Right hindlimb (tissue), 1 donor: ENCODE data around the gene ATP11A.
A peak's percentile ranks its signal among the peaks of the same experiment; 100 is the strongest.

Experiments used
- DNase-seq: peaks from one replicate; pipeline ENCODE4 v3.0.0-alpha.2; 2018

The ATP11A gene

DNA sequence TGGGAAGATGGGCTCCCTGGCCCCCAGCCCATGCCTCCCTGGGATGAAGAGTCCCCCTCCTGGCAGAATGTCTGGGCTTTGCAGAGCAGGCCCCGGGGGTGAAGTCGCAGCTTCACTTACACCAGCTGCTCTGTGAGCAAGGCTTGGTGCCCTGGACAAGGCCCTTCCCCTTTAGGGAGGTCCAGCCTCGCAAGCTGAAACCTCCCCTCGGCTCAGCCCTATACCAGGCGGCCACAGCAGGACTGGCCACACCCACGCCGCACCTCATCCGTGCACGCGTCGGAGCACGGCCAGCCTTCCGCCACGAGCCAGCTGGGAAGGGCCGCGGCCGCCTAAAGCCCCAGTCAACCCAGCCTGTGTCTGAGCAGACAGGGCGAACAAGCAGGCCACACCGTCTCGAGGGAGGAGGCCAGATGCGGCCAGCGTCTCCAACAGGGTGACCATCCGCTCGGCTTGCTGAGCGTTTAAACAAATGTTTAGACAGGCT lies 196.0 kb downstream of the ATP11A start:
- peak; percentile 92 for DNase-seq

DNA sequence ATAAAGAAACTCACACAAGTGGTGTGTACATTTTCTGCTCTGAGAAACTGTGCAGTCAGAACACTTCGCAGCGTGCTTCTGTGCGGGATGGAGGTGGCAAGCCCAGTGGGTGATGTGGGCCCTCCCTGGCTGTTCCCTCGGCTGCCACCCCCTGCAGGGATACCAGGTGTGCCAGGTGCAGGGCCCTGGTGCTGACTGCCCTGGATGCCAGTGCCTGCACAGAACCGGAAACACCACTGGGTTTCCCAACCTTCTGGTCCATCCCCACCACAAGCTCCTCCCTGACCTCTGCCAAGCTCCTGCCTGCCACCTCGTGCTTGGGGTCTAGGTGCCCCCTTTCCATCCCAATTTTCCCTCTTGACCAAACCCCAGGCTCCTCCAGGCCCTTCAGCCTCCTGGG lies 197.3 kb downstream of the ATP11A start:
- no peak for DNase-seq

DNA sequence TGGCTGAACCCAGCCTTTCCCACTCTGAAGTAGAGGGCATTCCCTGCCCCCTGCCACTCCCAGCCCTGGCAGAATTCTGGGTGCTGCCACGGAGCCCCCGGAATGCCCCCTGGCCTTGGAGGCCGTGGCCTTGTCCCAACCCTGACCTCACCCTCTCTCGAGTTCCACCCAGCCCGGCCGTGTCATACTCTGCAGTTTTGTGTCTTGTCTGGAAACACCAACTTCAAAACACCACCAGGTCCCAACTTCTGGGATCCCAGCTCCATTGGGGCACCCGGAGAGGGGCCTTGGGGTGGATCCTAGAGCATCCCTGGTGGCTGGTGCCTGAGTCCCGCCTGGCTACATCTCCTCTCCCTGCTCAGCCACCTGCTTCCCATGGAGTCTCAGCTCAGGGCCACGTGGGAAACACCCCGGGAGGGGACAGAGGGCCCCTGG lies 197.7 kb downstream of the ATP11A start:
- no peak for DNase-seq

DNA sequence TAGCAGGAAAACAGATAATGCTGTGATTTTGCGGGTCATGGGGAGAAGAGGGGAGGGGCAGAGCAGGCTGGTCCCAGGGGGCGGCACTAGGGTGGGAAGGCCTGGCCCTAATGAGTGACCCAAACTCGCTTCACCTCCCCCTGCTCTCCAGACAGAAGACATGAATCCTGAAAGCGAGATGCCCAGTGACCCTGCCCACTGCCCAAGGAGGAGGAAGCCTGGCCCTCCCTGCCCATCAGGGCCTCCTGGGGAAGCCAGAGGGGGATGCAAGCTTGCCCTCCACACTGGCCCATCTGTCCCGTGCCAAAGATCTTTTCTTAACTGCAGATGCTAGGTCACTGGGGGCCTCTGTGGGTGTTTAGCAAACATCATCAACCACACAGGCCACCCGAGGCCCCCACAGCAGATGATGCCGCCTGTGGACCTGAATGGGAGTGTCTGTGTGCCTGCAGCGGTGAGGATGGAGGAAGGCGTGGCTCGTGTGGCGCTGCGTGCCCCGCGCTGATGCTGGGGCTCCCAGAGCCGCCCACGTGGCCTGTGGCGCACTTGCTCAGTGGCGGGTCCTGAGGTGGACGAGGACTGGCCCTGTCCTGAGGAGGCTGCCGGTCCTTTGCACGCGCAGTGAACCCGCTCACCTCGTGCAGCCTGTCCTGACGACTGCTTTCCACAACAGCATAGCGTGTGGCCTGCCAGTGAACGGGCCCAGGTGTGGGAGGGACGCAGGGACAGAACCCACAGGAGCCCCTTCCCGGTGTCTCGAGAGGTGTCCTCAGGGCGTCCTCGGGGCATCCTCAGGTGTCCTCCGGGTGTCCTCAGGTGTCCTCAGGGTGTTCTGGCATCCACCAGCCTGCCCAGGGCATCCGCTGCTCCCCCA lies 198.6 kb downstream of the ATP11A start:
- no peak for DNase-seq

DNA sequence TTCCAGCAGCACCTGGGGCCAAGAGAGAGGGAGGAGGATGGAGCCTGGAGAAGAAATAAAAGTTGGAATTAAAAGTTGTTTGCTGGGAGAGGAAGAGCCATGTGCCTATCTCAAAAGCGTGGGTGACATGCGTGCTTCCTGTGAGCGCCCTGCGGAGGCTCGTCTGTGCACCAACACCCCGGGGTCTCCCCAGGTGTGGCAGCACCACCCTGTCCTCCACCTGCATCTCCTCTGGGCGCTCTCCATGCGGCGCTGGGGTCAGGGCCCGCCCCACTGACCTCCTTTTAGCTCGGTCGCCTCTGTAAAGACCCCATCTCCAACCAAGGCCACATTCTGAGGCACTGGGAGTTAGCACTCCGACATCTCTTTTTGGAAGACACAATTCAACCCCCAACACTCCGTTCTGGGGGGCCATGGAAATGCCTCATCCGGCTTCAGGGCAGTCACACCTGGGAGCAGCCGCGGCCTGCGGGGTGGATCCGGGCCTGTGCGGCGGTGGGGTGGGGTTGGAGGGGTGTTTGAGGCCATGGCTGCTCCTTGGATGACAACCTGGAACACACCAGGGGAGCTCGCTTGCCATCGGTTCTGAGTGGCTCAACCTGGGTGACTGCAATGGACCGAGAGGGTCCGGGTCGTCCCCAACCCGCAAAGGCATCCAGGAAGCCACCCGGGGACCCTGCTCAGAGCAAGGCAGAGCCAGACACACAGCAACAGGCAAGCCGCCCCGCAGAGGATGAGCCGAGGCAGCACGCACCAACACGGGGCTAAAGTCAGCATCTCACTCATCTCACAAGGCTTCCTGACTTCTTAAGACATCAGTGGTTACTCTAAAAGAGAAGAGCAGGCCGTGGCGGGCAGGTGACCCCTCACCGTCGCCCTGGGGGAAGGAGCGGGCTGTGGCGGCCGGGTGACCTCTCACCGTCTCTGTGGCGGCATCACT lies 199.8 kb downstream of the ATP11A start:
- DNase-seq: no peak

DNA sequence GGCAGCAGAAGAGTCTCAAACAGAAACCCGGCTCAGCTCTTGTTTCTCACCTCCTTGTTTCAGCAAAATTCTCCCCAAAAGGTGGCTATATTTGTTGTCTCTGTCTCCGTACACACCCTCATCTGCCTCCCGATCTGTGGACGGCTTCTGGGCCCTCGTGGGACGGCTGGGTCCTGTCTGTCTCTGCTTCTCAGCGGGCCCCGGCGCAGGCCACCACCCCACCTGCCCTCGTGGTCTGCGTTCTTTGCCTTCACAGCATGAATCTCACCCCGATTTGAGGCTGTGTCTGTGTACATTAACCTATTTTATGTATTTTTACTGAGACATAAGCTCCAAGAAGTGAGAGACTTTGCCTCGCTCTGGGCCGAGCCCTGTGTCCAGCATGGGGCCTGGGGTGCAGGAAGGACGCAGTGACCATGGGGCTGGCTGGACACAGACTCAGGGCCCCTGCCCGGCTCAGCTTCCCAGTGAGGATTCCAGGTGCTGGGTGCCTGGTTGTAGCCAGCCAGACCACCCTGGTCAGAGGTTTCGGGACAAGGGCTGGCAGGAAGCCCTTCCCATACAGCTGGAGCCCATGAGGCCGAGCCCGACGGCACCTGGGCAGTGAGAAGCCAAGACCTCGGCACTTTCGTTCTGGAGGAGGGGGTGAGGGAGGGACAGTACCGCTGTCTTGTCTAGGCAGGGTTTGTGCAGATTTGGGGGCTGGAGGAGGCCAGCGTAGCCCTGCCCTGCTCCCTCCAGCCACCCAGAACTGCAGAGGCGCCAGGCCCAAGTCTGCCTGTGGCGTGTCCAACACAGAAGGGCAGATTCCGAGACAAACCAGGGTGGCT lies 200.7 kb downstream of the ATP11A start:
- no peak for DNase-seq

DNA sequence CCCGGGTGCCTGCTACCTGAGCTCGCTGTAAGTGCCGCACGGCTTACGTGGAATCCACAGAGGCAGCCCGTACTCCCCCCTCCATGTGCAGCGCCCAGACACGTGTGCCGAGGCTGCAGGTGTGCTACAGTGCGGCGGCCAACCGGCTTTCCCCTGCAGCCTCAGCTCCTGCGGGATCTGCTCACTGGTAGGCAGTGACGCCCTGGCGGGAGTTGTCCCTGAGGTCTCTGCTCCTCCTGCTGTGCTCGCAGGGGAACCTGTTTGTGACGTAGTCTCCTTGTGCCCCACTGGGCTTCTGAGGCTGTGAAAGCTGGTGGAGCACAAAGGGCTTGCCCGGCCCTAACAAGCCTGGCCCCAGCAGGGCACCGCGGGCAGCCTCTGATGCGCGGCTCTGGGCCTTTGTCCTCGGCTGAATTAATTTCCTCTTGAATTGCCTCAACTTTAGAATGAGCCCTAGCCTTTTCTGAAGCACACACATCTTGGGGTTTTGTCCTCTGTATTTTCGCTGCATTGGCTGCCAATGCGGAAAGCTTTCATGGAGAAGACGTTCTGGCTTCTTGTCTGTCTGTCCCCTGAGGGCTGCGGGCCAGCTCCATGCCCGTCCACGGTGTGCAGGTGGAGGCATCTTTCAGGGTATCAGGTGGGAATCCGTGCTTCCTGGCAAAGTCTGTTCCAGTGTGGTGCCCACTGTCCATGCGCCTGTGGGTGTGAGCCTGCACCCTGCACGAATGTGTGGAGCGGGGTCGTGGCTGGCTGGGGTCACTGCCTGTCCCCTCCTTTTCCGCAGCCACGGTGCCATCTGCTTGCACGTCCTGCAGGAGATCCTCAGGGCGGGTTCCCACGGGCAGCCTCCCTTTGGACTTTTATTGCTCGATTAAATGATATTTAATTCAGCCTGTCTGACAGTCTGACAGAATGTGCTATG lies 201.9 kb downstream of the ATP11A start:
- DNase-seq: no peak

DNA sequence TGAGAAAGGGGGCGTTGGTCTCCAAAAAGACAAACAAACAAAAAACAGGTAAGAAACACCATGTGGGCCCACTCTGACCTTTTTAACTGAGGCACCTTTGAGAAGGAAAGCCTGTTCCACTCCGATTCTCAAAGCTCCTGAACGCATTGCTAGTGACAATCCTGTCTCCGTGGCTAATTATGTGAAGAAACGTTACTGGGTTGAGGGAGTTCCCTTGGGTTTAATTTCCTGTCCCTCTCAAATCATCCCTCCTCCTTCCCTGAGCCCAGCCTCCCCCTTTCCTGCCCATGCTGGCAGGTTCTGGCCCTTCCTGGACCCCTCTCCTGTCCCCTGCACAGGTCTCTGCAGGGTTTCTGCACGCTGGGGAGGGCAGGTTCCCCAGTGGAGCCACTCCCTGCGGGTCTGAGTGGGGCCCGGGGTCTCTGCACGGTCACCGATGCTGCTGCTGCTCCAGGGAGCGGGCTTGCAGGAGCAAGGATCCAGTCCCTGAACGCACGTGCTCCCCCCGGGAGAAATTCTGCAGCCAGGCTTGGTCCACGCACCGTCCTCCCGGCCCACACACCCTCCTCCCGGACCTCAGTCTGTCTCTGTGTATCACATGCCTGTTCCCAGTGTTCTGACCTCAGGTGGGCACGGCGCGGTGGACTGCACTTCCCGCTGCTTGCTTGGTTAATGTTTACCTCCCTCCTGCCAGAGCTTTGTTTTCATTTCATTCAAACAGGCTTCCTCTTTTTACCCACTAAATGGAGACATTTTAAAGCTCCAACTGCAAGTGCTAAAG lies 202.8 kb downstream of the ATP11A start:
- no peak for DNase-seq

DNA sequence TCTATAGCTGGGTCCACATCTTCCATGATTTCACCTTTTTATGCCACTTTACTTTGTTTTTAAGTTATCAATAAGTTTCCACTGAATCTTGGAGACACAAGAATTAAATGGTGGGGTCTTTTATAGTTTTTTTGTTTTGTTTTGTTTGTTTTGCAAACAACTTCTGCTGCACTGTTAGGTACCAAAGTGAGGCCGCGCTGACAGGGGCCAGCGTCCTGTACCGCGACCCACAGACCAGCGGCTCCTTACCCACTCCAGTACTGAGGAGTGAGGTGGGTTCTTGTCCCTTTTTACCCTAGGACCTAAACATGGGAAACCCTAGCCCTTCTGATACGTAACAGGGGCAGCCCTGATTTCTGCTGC lies 203.3 kb downstream of the ATP11A start:
- no peak for DNase-seq

DNA sequence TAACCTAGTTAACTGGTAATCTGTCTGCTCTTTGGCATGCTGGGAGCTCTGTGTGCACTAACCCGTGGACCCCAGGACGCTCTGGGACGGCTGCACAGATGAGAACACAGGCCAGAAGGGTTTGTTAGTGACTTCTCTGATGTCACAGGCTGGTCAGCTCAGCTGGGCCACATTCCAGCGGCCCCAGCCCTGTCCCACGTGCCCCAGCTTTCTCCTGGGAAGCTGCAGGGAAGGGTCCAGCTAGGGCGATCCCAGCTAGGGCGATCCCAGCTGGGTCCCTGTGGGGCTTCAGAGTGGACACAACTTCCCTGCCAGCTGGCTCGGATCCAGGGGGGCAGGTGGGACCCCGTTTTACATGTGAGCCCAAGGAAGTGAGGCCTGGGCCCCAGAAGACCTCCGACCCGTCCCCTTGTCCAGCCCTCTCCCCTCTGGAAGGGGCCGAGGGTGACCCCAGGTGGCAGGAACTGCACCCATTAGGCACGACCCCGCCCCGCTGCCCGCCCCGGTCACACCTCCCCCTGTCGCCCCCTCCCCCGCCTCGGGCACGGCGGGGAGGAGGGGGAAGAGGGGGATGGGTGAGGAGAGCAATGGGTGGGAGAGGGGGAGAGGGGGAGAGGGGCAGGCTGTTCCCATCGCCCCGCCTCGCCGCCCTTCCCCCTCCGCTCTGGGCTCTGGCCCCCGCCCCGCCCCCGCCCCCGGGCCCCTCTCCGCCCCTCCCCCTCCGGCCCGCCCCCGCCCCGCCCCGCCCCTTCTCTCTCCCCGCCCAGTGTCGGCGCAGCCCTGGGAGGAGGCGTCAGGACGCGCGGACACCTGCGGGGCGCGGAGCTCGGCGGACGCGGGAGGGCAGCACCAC lies 204.0 kb downstream of the ATP11A start:
- DNase-seq: peak; percentile 64

DNA sequence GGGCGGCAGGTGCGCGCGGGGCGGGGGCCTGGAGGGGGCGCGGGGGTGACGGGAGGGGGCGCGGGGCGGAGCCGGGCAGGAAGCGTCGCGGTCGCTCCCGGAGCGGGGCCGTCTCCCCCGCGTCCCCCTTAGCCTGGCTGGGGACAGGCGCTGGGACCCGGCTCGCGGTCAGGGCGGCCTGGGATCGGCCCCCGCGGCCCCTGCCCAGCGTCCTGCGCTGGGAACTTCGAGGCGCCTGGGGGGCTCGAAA lies 204.5 kb downstream of the ATP11A start:
- DNase-seq: no peak

DNA sequence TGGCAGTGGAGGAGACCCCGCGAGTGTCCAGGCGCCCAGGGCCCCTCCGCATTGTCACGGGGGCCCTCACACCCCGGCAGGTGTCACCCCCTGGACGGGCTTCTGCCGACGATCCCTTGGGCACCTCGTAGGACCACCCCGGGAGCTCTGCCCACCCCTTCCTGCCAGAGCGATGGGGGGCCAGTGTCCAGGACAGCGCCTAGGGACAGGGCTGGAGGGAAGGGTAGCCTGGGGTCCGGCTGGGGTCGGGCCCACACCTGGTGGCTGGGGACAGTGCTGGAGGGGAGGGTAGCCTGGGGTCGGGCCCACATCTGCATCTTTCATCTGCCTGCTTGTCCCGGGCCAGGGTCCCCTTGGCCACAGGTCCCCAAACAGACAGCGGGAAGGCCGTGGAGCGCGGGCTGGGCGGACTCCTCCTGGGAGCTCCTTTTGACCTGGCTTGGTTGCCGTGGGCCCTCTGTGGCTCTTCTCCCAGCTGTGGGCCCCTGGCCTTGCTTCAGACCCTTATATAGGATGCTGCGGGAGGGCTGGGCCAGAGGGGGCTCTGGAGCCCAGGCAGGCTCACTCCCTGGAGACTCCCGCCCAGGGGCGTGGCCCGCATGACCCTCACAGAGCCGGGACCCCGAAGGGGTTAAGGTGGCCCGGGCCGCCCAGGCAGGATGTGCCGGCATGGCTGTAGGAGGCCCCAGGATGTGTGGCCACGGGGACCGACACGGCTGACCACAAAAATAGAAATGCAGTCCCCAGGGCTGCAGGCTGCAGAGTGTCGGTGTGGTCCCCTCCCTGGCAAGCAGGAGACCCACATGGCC lies 205.0 kb downstream of the ATP11A start:
- no peak for DNase-seq

DNA sequence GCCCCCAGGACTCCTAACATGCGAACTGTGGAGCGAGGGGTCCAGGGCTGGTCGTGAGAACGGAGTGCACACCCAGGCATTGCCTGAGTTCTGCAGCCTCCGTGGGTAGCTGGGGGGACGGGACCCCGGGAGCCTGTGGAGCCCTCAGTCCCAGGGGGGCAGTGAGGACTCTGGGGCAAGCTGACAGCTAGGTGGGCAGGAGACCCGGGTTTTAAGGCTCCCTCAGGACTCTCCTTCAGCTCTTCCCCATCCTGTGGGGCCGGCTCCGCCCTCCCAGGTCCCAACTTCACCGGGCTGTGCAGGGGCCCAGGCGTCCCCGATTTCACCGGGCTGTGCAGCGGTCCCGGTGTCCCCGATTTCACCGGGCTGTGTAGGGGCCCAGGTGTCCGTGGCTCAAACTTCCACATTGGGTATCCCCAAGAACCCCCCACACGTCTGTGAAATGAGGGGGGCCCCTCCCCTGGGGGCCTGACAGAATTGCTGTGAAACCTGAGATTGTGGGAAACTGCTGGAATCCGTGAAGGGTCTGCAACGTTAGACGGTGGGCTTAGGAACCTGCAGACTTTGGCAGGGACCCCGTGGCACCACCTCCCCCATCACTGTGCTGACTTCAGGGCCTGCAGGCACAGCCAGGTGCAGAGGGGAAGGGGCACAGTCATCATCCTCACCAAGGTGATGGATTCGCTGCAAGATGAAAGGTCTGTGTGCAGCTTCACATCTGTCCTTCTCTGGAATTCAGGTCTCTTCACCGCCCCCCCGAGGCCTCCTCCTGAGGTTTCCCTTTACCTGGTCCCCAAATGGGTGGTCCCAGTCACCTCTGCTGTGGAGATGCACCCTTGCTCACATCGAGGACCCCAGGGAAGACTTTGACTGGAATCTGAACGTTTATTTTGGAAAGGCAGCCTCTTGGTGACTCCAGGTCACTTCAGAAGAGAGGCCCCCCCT lies 206.0 kb downstream of the ATP11A start:
- no peak for DNase-seq

DNA sequence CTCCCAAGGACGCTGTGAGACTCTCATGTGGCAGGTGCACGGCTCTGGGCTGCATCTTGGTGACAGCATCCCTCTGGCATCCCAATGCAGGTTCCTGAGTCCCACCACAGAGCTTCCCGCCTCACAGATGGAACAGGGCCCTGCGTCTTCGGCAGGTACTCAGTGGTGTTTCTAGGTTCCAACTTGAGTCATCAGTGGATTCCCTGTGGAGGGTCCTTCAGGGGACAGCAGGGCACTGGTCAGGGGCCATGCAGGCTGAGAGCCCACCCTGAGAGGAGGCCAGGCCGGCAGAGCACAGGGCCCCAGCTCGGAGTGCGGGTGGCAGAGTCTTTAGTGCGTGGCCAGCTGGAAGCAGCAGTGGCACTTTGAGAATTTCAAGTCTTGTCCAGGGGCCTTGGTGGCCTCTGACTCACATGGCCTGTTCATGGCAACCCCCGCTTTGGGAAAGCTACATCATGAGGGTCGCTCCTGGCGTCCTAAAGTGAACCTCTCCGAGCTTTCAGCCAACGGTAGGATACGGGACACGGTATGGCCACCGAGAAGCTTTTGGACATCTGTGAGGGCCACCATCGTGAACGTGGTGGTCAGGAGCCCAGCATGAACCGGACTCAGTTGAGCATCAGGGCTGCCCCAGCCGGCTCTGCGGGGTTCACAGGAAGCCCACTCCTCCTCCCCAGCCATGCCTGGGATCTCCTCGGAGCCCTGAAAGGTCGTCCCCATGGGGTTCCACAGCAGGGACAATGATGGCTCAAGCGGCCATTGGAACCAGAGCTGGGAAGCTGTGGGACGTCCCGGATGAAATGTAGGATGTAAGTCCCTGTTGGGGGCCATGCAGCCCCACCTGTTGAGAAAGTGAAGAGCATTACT lies 207.1 kb downstream of the ATP11A start:
- DNase-seq: no peak

DNA sequence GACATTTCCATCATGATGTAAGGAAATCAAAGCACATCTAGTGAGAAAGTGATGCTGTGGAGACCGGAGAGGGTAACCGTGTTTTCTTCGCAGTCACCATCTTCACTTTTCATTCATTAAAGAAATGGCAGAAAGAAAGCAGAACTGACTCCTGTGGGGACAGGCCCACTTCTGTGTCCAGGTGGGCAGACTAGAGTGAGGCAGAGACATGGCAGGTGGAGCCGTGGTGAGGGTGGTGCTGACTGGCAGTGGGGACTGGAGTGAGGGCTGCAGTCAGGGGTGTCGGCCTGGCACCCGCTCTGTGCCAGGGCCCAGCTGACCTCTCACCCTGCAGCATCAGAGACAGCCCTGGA lies 207.7 kb downstream of the ATP11A start:
- DNase-seq: no peak

DNA sequence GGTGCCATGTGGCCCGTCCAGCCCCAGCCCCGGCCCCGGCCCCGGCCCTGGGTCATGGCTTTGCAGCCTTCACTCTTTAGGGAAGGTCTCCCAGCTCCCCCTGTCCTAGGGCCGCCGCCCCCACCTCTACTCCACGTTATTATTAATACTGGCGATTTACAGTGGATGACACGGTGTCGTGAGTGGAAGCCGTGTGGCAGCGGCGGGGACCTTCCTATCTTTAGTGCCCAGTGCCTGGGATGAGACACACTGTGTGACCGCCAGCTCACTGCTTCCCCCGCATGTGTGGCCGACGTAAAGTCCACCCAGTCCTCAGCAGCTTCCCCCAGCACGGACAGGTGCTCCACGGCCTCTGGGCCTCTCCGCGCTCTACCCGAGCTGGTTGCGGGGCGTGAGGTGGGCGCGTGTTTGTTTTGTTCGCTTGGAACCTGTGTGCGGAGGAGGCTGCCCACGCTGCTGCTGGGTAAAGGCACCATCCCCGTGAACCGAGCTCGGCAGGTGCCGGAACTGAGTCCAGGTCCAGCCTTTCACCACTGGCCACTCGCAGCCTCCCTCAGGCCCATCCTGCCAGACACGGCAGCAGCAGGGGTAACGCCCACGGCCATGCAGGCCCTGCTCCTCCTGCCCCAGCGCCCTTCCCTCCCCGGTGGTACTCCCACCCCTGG lies 208.2 kb downstream of the ATP11A start:
- no peak for DNase-seq
